Esophagus muscularis mucosa (tissue), 3 donors: ENCODE data around the gene MCAT.

ENCODE experiments used
- EP300 ChIP-seq: sonication (generic); formaldehyde crosslinking; IDR thresholded peaks from one replicate; pipeline ENCODE4 v1.6.1; 2017; ENCODE audit warnings: antibody characterized with exemption
- TF ChIP-seq, protein P1 (sequence below), 3 experiments: fragments of 200-600 bp in 2 of 3; fragments of 450-650 bp in 1 of 3; sonication (generic) in 2 of 3; IDR thresholded peaks; one replicate each; pipeline ENCODE4 v1.5.1; 2017 to 2019; ENCODE audit warnings: antibody characterized with exemption in 3 of 3, mild to moderate bottlenecking in 2 of 3, moderate library complexity in 1 of 3

DNA sequence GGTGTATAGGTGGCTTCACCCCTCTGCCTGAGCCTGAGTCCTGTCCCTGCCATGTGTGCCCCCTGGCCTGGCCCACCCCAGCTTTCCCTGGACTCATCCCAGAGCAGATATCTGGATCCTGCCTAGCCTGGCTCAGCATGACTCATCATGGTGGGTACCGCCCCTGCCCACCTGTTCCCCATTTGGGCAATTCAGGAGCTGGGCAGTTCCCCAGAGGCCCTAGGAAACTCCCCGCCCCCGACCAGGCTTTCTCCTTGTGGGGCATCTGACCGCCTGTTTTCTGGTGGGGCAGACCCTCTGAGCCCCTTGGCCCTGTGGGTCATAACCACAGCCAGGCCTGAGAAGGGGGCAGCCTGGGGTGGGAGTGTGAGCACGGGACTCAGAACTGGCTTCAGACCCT lies 12.6 kb upstream of the MCAT start:
- TF ChIP-seq, protein P1, sequence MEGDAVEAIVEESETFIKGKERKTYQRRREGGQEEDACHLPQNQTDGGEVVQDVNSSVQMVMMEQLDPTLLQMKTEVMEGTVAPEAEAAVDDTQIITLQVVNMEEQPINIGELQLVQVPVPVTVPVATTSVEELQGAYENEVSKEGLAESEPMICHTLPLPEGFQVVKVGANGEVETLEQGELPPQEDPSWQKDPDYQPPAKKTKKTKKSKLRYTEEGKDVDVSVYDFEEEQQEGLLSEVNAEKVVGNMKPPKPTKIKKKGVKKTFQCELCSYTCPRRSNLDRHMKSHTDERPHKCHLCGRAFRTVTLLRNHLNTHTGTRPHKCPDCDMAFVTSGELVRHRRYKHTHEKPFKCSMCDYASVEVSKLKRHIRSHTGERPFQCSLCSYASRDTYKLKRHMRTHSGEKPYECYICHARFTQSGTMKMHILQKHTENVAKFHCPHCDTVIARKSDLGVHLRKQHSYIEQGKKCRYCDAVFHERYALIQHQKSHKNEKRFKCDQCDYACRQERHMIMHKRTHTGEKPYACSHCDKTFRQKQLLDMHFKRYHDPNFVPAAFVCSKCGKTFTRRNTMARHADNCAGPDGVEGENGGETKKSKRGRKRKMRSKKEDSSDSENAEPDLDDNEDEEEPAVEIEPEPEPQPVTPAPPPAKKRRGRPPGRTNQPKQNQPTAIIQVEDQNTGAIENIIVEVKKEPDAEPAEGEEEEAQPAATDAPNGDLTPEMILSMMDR (IDR thresholded peaks at IDR 0.05) = no peak
- TF ChIP-seq EP300 = no peak
